HepG2 (cell line): ENCODE data around the gene TRIM67. TPM values are rescaled to one million over a fixed set of nuclear protein-coding genes. Genes with fewer than 3 reads are reported as not detected.

Experiments
- ATAC-seq: fragments of 200-7000 bp; cut with Tn5 transposase; 3 replicates; pipeline ENCODE4 v1.9.1; 2020; ENCODE audit warnings: mild to moderate bottlenecking, moderate library complexity
- BruUV-seq: library from RNA; stranded (reverse); fragments of 400-500 nt; replicated peaks from 2 replicates; lab custom pipeline; 2021; lab: Mats Ljungman, UMichigan
- CTCF ChIA-PET: fragments of 300-600 bp; formaldehyde crosslinking; extraction: SDS; loops from one replicate; lab custom pipeline; 2021; ENCODE audit warnings: low total read pairs, inconsistent platforms, low intra/inter-chr PET ratio; lab: Yijun Ruan, JAX
- POLR2A ChIA-PET: fragments of 350-600 bp; sonication (Branson Sonifier 250); formaldehyde crosslinking; loops from one replicate; lab custom pipeline; 2020; ENCODE audit warnings: antibody characterized with exemption, inconsistent platforms; lab: Yijun Ruan, JAX
- DNase-seq: peaks from one replicate; pipeline ENCODE4 v3.0.0-alpha.2; 2015; ENCODE audit warnings: low spot score
- FAIRE-seq: peaks from 3 replicates; lab custom pipeline; 2011; peaks lifted over from hg19 to GRCh38; lab: Jason Lieb, UNC
- H2AFZ ChIP-seq: one replicate; pipeline ENCODE4 v1.6.1; 2011; ENCODE audit warnings: low read length, inconsistent platforms
- H3K27ac ChIP-seq: fragments of 300-600 bp; 3 replicates; pipeline ENCODE4 v1.8.0; 2011; ENCODE audit warnings: mixed run types, mild to moderate bottlenecking, mixed read lengths, low read length, inconsistent platforms; ENCODE audit not compliant: insufficient read depth; ENCODE audit errors: extremely low read length
- H3K27me3 ChIP-seq, 2 experiments: fragments of 200-600 bp in 1 of 2; 2 replicates in 1 of 2; 3 replicates in 1 of 2; pipeline versions ENCODE4 v1.6.0 to v1.8.0; 2011; ENCODE audit warnings: low read length in 2 of 2, mild to moderate bottlenecking in 2 of 2, moderate library complexity in 2 of 2, inconsistent platforms in 1 of 2; ENCODE audit not compliant: insufficient read depth in 2 of 2, control insufficient read depth in 1 of 2
- H3K36me3 ChIP-seq, 2 experiments: fragments of 200-600 bp in 1 of 2; replicated peaks in 1 of 2; 2 replicates in 1 of 2; 3 replicates in 1 of 2; pipeline versions ENCODE4 v1.5.1 to v1.8.0; 2011; ENCODE audit warnings: low read length in 2 of 2, inconsistent platforms in 1 of 2; ENCODE audit not compliant: insufficient read depth in 2 of 2, control insufficient read depth in 1 of 2
- H3K4me1 ChIP-seq: 2 replicates; pipeline ENCODE4 v1.5.1; 2012; ENCODE audit warnings: low read length, inconsistent platforms; ENCODE audit not compliant: insufficient read depth
- H3K4me2 ChIP-seq: 2 replicates; pipeline ENCODE4 v1.6.0; 2011; ENCODE audit warnings: low read depth, low read length, inconsistent platforms
- H3K4me3 ChIP-seq, 3 experiments: fragments of 200-600 bp in 1 of 3; sonication (generic), shearing (Covaris generic) in 1 of 3; replicated peaks in 1 of 3; 2 replicates each; pipeline ENCODE4 v1.5.1; 2011 to 2016; ENCODE audit warnings: low read length in 3 of 3, inconsistent platforms in 2 of 3, low read depth in 2 of 3, mild to moderate bottlenecking in 2 of 3, control low read depth in 1 of 3, mixed read lengths in 1 of 3; ENCODE audit not compliant: insufficient read depth in 1 of 3
- H3K79me2 ChIP-seq: one replicate; pipeline ENCODE4 v1.6.1; 2011; ENCODE audit warnings: low read length, inconsistent platforms; ENCODE audit not compliant: insufficient read depth
- H3K9ac ChIP-seq: 2 replicates; pipeline ENCODE4 v1.6.0; 2011; ENCODE audit warnings: mild to moderate bottlenecking, low read depth, low read length, inconsistent platforms; ENCODE audit not compliant: insufficient read depth
- H3K9me3 ChIP-seq: 2 replicates; pipeline ENCODE4 v1.5.1; 2012; ENCODE audit warnings: mild to moderate bottlenecking, low read length
- H4K20me1 ChIP-seq: 2 replicates; pipeline ENCODE4 v1.6.0; 2011; ENCODE audit warnings: inconsistent platforms, mild to moderate bottlenecking, low read length, moderate library complexity; ENCODE audit not compliant: insufficient read depth
- BCL6 ChIP-seq: IDR thresholded peaks from 2 replicates; pipeline ENCODE4 v1.6.1; 2016; ENCODE audit warnings: missing genetic modification reagents, missing compliant biosample characterization
- EP300 ChIP-seq, 3 experiments: sonication (generic) in 1 of 3; formaldehyde crosslinking in 1 of 3; IDR thresholded peaks; 2 replicates each; pipeline versions ENCODE4 v1.5.1 to v1.6.1; 2011 to 2020; ENCODE audit warnings: low read depth in 2 of 3, low read length in 2 of 3, borderline replicate concordance in 1 of 3, improper control_type of control experiment in 1 of 3, mild to moderate bottlenecking in 1 of 3, missing genetic modification reagents in 1 of 3, moderate library complexity in 1 of 3
- FOXA1 ChIP-seq, 2 experiments: fragments of 450-650 bp in 1 of 2; sonication (generic) in 1 of 2; formaldehyde crosslinking in 1 of 2; IDR thresholded peaks; 2 replicates each; pipeline versions ENCODE4 v1.4.0 to v1.6.1; 2016 to 2020; ENCODE audit warnings: missing genetic modification reagents in 1 of 2
- FOXA3 ChIP-seq: IDR thresholded peaks from 2 replicates; pipeline ENCODE4 v1.6.1; 2016; ENCODE audit warnings: missing genetic modification reagents, missing compliant biosample characterization
- GTF2F1 ChIP-seq: fragments of 150-350 bp; IDR thresholded peaks from 2 replicates; pipeline ENCODE4 v1.6.1; 2014; ENCODE audit warnings: low read length
- KLF13 ChIP-seq: sonication (generic); formaldehyde crosslinking; IDR thresholded peaks from 2 replicates; pipeline ENCODE4 v1.4.0; 2020; ENCODE audit warnings: mild to moderate bottlenecking, missing genetic modification reagents
- NR2F2 ChIP-seq: IDR thresholded peaks from 2 replicates; pipeline ENCODE4 v1.6.1; 2012; ENCODE audit warnings: low read depth, inconsistent platforms, borderline replicate concordance
- PHF5A ChIP-seq: IDR thresholded peaks from one replicate; pipeline ENCODE4 v1.6.1; 2018; ENCODE audit warnings: low read depth, missing genetic modification reagents; ENCODE audit not compliant: unreplicated experiment
- RBAK ChIP-seq: sonication (generic); formaldehyde crosslinking; IDR thresholded peaks from 2 replicates; pipeline ENCODE4 v1.5.1; 2020; ENCODE audit warnings: mild to moderate bottlenecking, missing genetic modification reagents
- ZC3H13 ChIP-seq: sonication (generic); formaldehyde crosslinking; IDR thresholded peaks from 2 replicates; pipeline ENCODE4 v1.8.1; 2023; ENCODE audit warnings: mild to moderate bottlenecking, missing genetic modification reagents, moderate library complexity
- ZNF12 ChIP-seq: sonication (generic); formaldehyde crosslinking; IDR thresholded peaks from 2 replicates; pipeline ENCODE4 v1.5.0; 2020; ENCODE audit warnings: missing genetic modification reagents
- ZNF652 ChIP-seq: IDR thresholded peaks from 2 replicates; pipeline ENCODE4 v1.6.1; 2016; ENCODE audit warnings: low read depth, borderline replicate concordance
- WGBS: methylation state at CpG from one replicate; pipeline ENCODE4 v1.1.6; 2017; ENCODE audit warnings: low lambda C conversion rate; 5-methylcytosine and 5-hydroxymethylcytosine counted together
- in situ Hi-C: cut with HindIII; loops from 2 replicates; pipeline ENCODE4 v1.10.0; 2017; ENCODE audit warnings: low pct_unique_long_range_greater_than_20kb; ENCODE audit not compliant: extremely low pct_ligation_motif_present
- intact Hi-C: fragments of 100-400 bp; cut with micrococcal nuclease; formaldehyde crosslinking; loops from one replicate; pipeline ENCODE4 v1.10.0; 2022; ENCODE audit not compliant: unreplicated experiment
- polyA plus RNA-seq, 8 experiments: library from polyadenylated mRNA; depleted of rRNA in 3 of 8; stranded (reverse) in 7 of 8; unstranded in 1 of 8; fragments of >200 nt; fragmentation: Illumina TruSeq in 4 of 8; extraction: Trizol in 4 of 8; gene quantifications; 2 replicates each; pipeline versions ENCODE4 v1.2.1 to v1.2.3, GENCODE V29; 2011 to 2016; ENCODE audit warnings: low read depth in 4 of 8, missing spikeins in 1 of 8, mixed read lengths in 1 of 8; ENCODE audit not compliant: insufficient read depth in 1 of 8
- total RNA-seq, 5 experiments: library from RNA; depleted of rRNA; stranded (reverse); fragments of >200 nt; fragmentation: Illumina TruSeq; extraction: Trizol; gene quantifications; 2 replicates each; pipeline ENCODE4 v1.2.3, GENCODE V29; 2016; ENCODE audit warnings: low read depth in 1 of 5
- TF ChIP-seq, protein P1 (sequence below): sonication (generic); formaldehyde crosslinking; IDR thresholded peaks from 2 replicates; pipeline ENCODE4 v1.9.0; 2021; ENCODE audit warnings: missing genetic modification reagents, mild to moderate bottlenecking, borderline replicate concordance

The TRIM67 gene
- total and polyA plus RNA-seq, 2 of the 13 experiments (the other 11 are each of a cell fraction or from before 2014, with no cell fraction given), result not detected

- Histone ChIP-seq H3K4me2 (peak overlapping the region; percentile 90; the same call in 1 of the 2 replicates), H3K27ac (peak overlapping the region; percentile 88), H3K36me3 (peaks cover 0 to 3% of the 10 kb centered on the region in 2 experiments; a peak in 3 of 5 replicates), H4K20me1 (no peaks in the 10 kb centered on the region; the same call in 1 of the 2 replicates), H3K9me3 (no peaks in the 10 kb centered on the region), H3K4me1 (peaks cover 79% of the 10 kb centered on the region), H3K4me3 (no peak overlapping the region), H3K9ac (peak overlapping the region; percentile 17; the same call in 1 of the 2 replicates), H3K79me2 (peaks cover 55% of the 10 kb centered on the region), H3K27me3 (no peaks in the 10 kb centered on the region; a peak in 1 of 5 replicates), H2AFZ (no peak overlapping the region)
- ChIA-PET POLR2A (no interaction called here), CTCF (no interaction called here)
- FAIRE-seq (no peak), DNase-seq (peak; percentile 56), ATAC-seq (no peak)
- intact Hi-C loops, result no loop called here
- TF ChIP-seq PHF5A (CRISPR knock-in tag), result no peak
- peak; percentile 91 for TF ChIP-seq ZNF652 (CRISPR knock-in tag)
- peak; percentile 18; the same call in 1 of the 2 replicates for TF ChIP-seq FOXA3 (CRISPR knock-in tag)
- no peak for TF ChIP-seq KLF13 (CRISPR knock-in tag)
- peak in 1 of 2 experiments; percentile 26; a peak in 1 of 4 replicates for TF ChIP-seq EP300 (IDR thresholded peaks at IDR 0.05; ENCODE audit: low read depth in 2 of 2, low read length in 2 of 2)
- no peak for TF ChIP-seq EP300 (CRISPR knock-in tag; IDR thresholded peaks at IDR 0.05; ENCODE audit: borderline replicate concordance)
- no peak for TF ChIP-seq ZC3H13 (CRISPR knock-in tag)
- TF ChIP-seq, protein P1, sequence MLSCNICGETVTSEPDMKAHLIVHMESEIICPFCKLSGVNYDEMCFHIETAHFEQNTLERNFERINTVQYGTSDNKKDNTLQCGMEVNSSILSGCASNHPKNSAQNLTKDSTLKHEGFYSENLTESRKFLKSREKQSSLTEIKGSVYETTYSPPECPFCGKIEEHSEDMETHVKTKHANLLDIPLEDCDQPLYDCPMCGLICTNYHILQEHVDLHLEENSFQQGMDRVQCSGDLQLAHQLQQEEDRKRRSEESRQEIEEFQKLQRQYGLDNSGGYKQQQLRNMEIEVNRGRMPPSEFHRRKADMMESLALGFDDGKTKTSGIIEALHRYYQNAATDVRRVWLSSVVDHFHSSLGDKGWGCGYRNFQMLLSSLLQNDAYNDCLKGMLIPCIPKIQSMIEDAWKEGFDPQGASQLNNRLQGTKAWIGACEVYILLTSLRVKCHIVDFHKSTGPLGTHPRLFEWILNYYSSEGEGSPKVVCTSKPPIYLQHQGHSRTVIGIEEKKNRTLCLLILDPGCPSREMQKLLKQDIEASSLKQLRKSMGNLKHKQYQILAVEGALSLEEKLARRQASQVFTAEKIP (CRISPR knock-in tag), result no peak
- no peak for TF ChIP-seq RBAK (CRISPR knock-in tag)
- 0 out of 2 replicates have a peak, but pooled peaks have one; percentile 19 for TF ChIP-seq ZNF12 (CRISPR knock-in tag)
- no peak for TF ChIP-seq FOXA1 (IDR thresholded peaks at IDR 0.05)
- TF ChIP-seq FOXA1 (CRISPR knock-in tag; IDR thresholded peaks at IDR 0.05), result 0 out of 2 replicates have a peak, but pooled peaks have one; percentile 33
- TF ChIP-seq GTF2F1, result no peak
- peak; percentile 44; the same call in 1 of the 2 replicates for TF ChIP-seq BCL6 (CRISPR knock-in tag)
- no peak for TF ChIP-seq NR2F2
- in situ Hi-C loops, result no loop called here
- BruUV-seq, result no TSS peak
- 90% methylated on average over 1 of the region's 1 CpG for WGBS
Measured at GRCh38 chr1:231238298-231238697, 76.4 kb downstream of the TRIM67 start.
